Activated CD4-positive, alpha-beta T cell treated with anti-CD3 and anti-CD28 coated beads for 48 hours (primary cell): ENCODE data around the gene GUCA1A.
A peak's percentile ranks its signal among the peaks of the same experiment; 100 is the strongest.
"Not testable (repeated sequence)": the region's sequence is repeated elsewhere in the genome, so short reads cannot be mapped to it uniquely, and the experiment has no call there.

ENCODE experiments used
- DNase-seq: peaks from one replicate; pipeline ENCODE4 v3.0.0-alpha.2; 2020

GUCA1A gene

GRCh38 chr6:42147138-42147562 lies 26.0 kb upstream of the GUCA1A start:
- DNase-seq: no peak

GRCh38 chr6:42148058-42148457 lies 25.1 kb upstream of the GUCA1A start:
- DNase-seq: no peak

- no peak for DNase-seq
Measured at GRCh38 chr6:42150254-42150653, 22.9 kb upstream of the GUCA1A start.

GRCh38 chr6:42152024-42152423 lies 21.1 kb upstream of the GUCA1A start:
- DNase-seq: no peak

- DNase-seq: not testable (repeated sequence)
Measured at GRCh38 chr6:42152528-42153213, 20.5 kb upstream of the GUCA1A start.

- DNase-seq: no peak
Measured at GRCh38 chr6:42153921-42154320, 19.2 kb upstream of the GUCA1A start.

GRCh38 chr6:42154461-42155209 lies 18.5 kb upstream of the GUCA1A start:
- no peak for DNase-seq

- DNase-seq: no peak
Measured at GRCh38 chr6:42155293-42155692, 17.9 kb upstream of the GUCA1A start.

GRCh38 chr6:42156638-42157037 lies 16.5 kb upstream of the GUCA1A start:
- no peak for DNase-seq

GRCh38 chr6:42158011-42158410 lies 15.2 kb upstream of the GUCA1A start:
- no peak for DNase-seq

GRCh38 chr6:42158631-42159030 lies 14.5 kb upstream of the GUCA1A start:
- no peak for DNase-seq

GRCh38 chr6:42159431-42160024 lies 13.6 kb upstream of the GUCA1A start:
- DNase-seq: no peak

GRCh38 chr6:42162384-42162783 lies 10.8 kb upstream of the GUCA1A start:
- no peak for DNase-seq

- DNase-seq: no peak
Measured at GRCh38 chr6:42162812-42163211, 10.4 kb upstream of the GUCA1A start.

- DNase-seq: no peak
Measured at GRCh38 chr6:42163981-42164380, 9.2 kb upstream of the GUCA1A start.

- DNase-seq: no peak
Measured at GRCh38 chr6:42165016-42165415, 8.1 kb upstream of the GUCA1A start.

- peak; percentile 85 for DNase-seq
Measured at GRCh38 chr6:42166444-42167141, 6.6 kb upstream of the GUCA1A start.

- no peak for DNase-seq
Measured at GRCh38 chr6:42168650-42169049, 4.5 kb upstream of the GUCA1A start.

GRCh38 chr6:42169780-42170179 lies 3.4 kb upstream of the GUCA1A start:
- DNase-seq: not testable (repeated sequence)

- DNase-seq: no peak
Measured at GRCh38 chr6:42171813-42172581, 1.2 kb upstream of the GUCA1A start.

GRCh38 chr6:42175860-42176259 lies 2.7 kb downstream of the GUCA1A start:
- DNase-seq: no peak

GRCh38 chr6:42176981-42177380 lies 3.8 kb downstream of the GUCA1A start:
- DNase-seq: no peak
